Measurements from ENCODE around the gene GPS2. TPM values are rescaled to one million over a fixed set of nuclear protein-coding genes. Genes with fewer than 3 reads are reported as not detected.
A peak's percentile ranks its signal among the peaks of the same experiment; 100 is the strongest.

GPS2 gene
- total and polyA plus RNA-seq, 8 donors, result 48.2 to 102 (median 80.8) TPM

- Histone ChIP-seq H3K4me3 (peak overlapping the region; percentile 89 to 97), H3K27ac (peak overlapping the region; percentile 96), H3K9me3 (no peaks in the 10 kb centered on the region), H3K36me3 (peaks cover 4 to 39% of the 10 kb centered on the region in 2 donors), H3K4me1 (peaks cover 17 to 43% of the 10 kb centered on the region in 2 donors), H3K27me3 (no peaks in the 10 kb centered on the region)
- DNase-seq (peak in 2 of 4 donors; percentile 64 to 90), ATAC-seq (peak; percentile 12)
- intact Hi-C loops (cut with DNase I), result no loop called here
- TF ChIP-seq CTCF (IDR thresholded peaks at IDR 0.05), result no peak
These were observed 7.2 kb downstream of the GPS2 start for GRCh38 chr17:7307686-7308624.

- peaks cover 17 to 37% of the 10 kb centered on the region in 2 donors for H3K4me1 ChIP-seq
- intact Hi-C loops (cut with DNase I), result no loop called here
- H3K27ac ChIP-seq, result peak within 1 kb of the TSS; percentile 96
- H3K9me3 ChIP-seq, result no peaks in the 10 kb centered on the region
- DNase-seq (peak; percentile 100), ATAC-seq (peak; percentile 87)
- H3K4me3 ChIP-seq, result peak within 1 kb of the TSS; percentile 89 to 97
- peaks cover 4 to 30% of the 10 kb centered on the region in 2 donors for H3K36me3 ChIP-seq
- no peak for TF ChIP-seq CTCF (IDR thresholded peaks at IDR 0.05)
- H3K27me3 ChIP-seq, result no peaks in the 10 kb centered on the region
These were observed 8.1 kb downstream of the GPS2 start, which contains the start of gene EIF5A for GRCh38 chr17:7306911-7307685. TSS of gene EIF5A (plus strand) at chr17:7307628. CDS start at chr17:7309636, 2,008 bp downstream.

- ATAC-seq, result no peak
- H3K27ac ChIP-seq, result no peak overlapping the region
- no peak for DNase-seq
- intact Hi-C loops (cut with DNase I), result no loop called here
- no peak overlapping the region for H3K4me3 ChIP-seq
- no peaks in the 10 kb centered on the region for H3K27me3 ChIP-seq
- H3K4me1 ChIP-seq, result peaks cover 6 to 11% of the 10 kb centered on the region in 2 donors
- TF ChIP-seq CTCF (IDR thresholded peaks at IDR 0.05), result no peak
- no peaks in the 10 kb centered on the region for H3K9me3 ChIP-seq
- H3K36me3 ChIP-seq, result peaks cover 0 to 1% of the 10 kb centered on the region in 2 donors
These were observed 11.0 kb downstream of the GPS2 start for GRCh38 chr17:7304179-7304578.

GRCh38 chr17:7296189-7296861 lies 18.8 kb downstream of the GPS2 start:
- Histone ChIP-seq H3K36me3 (no peaks in the 10 kb centered on the region), H3K4me1 (peaks cover 13 to 33% of the 10 kb centered on the region in 2 donors), H3K9me3 (no peaks in the 10 kb centered on the region), H3K27me3 (peaks cover 26 to 66% of the 10 kb centered on the region in 2 donors), H3K27ac (no peak overlapping the region), H3K4me3 (no peak overlapping the region)
- intact Hi-C loops (cut with DNase I), result loop anchor here (10.0 kb wide), 1 partner anchor 252 kb away; the partner anchor contains the start of gene SLC16A11 (in 2 of the 2)
- TF ChIP-seq CTCF (IDR thresholded peaks at IDR 0.05), result peak; percentile 86 to 95
- ATAC-seq (peak; percentile 94), DNase-seq (peak; percentile 70 to 98 (median 82))
